Adrenal gland (tissue), 5 donors: ENCODE results near the gene CXXC5.

ENCODE experiments used
- POLR2A ChIP-seq, 2 donors: fragments of 450-650 bp; IDR thresholded peaks; one replicate each; pipeline ENCODE4 v1.6.1; 2017; ENCODE audit warnings: antibody characterized with exemption in 2 of 2, mild to moderate bottlenecking in 2 of 2, moderate library complexity in 1 of 2
- TF ChIP-seq, protein P1 (sequence below), 6 experiments: fragments of 450-650 bp in 4 of 6; fragments of 200-600 bp in 2 of 6; sonication (generic) in 1 of 6; IDR thresholded peaks; 1 replicate in 5 of 6; 2 replicates in 1 of 6; pipeline versions ENCODE4 v1.5.1 to v1.8.0; 2016 to 2021; ENCODE audit warnings: antibody characterized with exemption in 6 of 6, mild to moderate bottlenecking in 2 of 6, moderate library complexity in 1 of 6
- donor health status: DM: no; HTN: no; CAD: no.

- TF ChIP-seq, protein P1, sequence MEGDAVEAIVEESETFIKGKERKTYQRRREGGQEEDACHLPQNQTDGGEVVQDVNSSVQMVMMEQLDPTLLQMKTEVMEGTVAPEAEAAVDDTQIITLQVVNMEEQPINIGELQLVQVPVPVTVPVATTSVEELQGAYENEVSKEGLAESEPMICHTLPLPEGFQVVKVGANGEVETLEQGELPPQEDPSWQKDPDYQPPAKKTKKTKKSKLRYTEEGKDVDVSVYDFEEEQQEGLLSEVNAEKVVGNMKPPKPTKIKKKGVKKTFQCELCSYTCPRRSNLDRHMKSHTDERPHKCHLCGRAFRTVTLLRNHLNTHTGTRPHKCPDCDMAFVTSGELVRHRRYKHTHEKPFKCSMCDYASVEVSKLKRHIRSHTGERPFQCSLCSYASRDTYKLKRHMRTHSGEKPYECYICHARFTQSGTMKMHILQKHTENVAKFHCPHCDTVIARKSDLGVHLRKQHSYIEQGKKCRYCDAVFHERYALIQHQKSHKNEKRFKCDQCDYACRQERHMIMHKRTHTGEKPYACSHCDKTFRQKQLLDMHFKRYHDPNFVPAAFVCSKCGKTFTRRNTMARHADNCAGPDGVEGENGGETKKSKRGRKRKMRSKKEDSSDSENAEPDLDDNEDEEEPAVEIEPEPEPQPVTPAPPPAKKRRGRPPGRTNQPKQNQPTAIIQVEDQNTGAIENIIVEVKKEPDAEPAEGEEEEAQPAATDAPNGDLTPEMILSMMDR (IDR thresholded peaks at IDR 0.05): no peak
- peak in 1 of 2 donors; percentile 11 for TF ChIP-seq POLR2A (IDR thresholded peaks at IDR 0.05)
Observed at GRCh38 chr5:139638090-139638735, 9.9 kb upstream of the CXXC5 start.
